ENCODE data around the gene SAG. TPM values are rescaled to one million over a fixed set of nuclear protein-coding genes. Genes with fewer than 3 reads are reported as not detected.

SAG gene
- under 1 TPM in 9 of 12 donors, not detected in 3; 0.04 to 0.27 (median 0.07) TPM for polyA plus RNA-seq (ENCODE audit: insufficient read length in 12 of 12)
- long read RNA-seq, donor 1 = 0 reads
- long read RNA-seq, donor 2 = 0 reads
- long read RNA-seq, donor 3 = 0 reads
- long read RNA-seq, donor 4 = 0 reads
- long read RNA-seq, donor 5 = 0 reads
- long read RNA-seq, donor 6 = 0 reads
- long read RNA-seq, donor 7 = 0 reads
- long read RNA-seq, donor 8 = 0 reads
- long read RNA-seq, donor 9 = 0 reads
- long read RNA-seq, donor 10 = 0 reads
- long read RNA-seq, donor 11 = 0 reads

GRCh38 chr2:233307565-233307964 lies at the start of gene SAG:
Gene SAG (plus strand): TSS chr2:233307816. CDS start chr2:233309190, 1,374 bp downstream.
- DNase-seq = no peak

GRCh38 chr2:233258211-233258610 lies 49.4 kb upstream of the SAG start:
- no peak for DNase-seq

- no peak for DNase-seq
These were observed 47.9 kb upstream of the SAG start for GRCh38 chr2:233259730-233260129.

GRCh38 chr2:233260661-233261060 lies 47.0 kb upstream of the SAG start:
- no peak for DNase-seq

- no peak for DNase-seq
These were observed 45.6 kb upstream of the SAG start for GRCh38 chr2:233261819-233262555.

- DNase-seq = no peak
These were observed 45.1 kb upstream of the SAG start for GRCh38 chr2:233262562-233262961.

- no peak for DNase-seq
These were observed 44.5 kb upstream of the SAG start for GRCh38 chr2:233263045-233263570.

GRCh38 chr2:233264667-233265066 lies 42.9 kb upstream of the SAG start:
- DNase-seq = no peak

- no peak for DNase-seq
These were observed 41.7 kb upstream of the SAG start for GRCh38 chr2:233265899-233266431.

- DNase-seq = no peak
These were observed 41.1 kb upstream of the SAG start for GRCh38 chr2:233266481-233266880.

GRCh38 chr2:233267516-233268245 lies 39.9 kb upstream of the SAG start:
- no peak for DNase-seq

GRCh38 chr2:233270366-233270765 lies 37.2 kb upstream of the SAG start:
- no peak for DNase-seq

- no peak for DNase-seq
These were observed 36.7 kb upstream of the SAG start for GRCh38 chr2:233270951-233271350.

- no peak for DNase-seq
These were observed 35.9 kb upstream of the SAG start for GRCh38 chr2:233271693-233272092.

- DNase-seq = no peak
These were observed 34.5 kb upstream of the SAG start for GRCh38 chr2:233273120-233273519.

- no peak for DNase-seq
These were observed 32.4 kb upstream of the SAG start for GRCh38 chr2:233275223-233275622.

- DNase-seq = no peak
These were observed 28.7 kb upstream of the SAG start for GRCh38 chr2:233278921-233279320.

- no peak for DNase-seq
These were observed 27.4 kb upstream of the SAG start for GRCh38 chr2:233280114-233280693.

- DNase-seq = no peak
These were observed 26.1 kb upstream of the SAG start for GRCh38 chr2:233281553-233281952.

GRCh38 chr2:233281992-233282603 lies 25.5 kb upstream of the SAG start:
- DNase-seq = no peak

- DNase-seq = no peak
These were observed 21.7 kb upstream of the SAG start for GRCh38 chr2:233285921-233286320.
